IPS-15b (cell line): ENCODE measurements around the gene KCNMB1.

Source experiments
- H3K27me3 ChIP-seq: one replicate; pipeline ENCODE4 v1.6.1; 2013; ENCODE audit warnings: low read length; ENCODE audit not compliant: control insufficient read depth, insufficient read depth
- H3K36me3 ChIP-seq: one replicate; pipeline ENCODE4 v1.6.1; 2013; ENCODE audit warnings: low read length; ENCODE audit not compliant: control insufficient read depth, insufficient read depth
- H3K4me1 ChIP-seq: one replicate; pipeline ENCODE4 v1.6.1; 2013; ENCODE audit warnings: mild to moderate bottlenecking, low read length; ENCODE audit not compliant: control insufficient read depth, insufficient read depth
- H3K4me3 ChIP-seq: one replicate; pipeline ENCODE4 v1.5.1; 2013; ENCODE audit warnings: low read depth, low read length
- H3K9ac ChIP-seq: one replicate; pipeline ENCODE4 v1.6.1; 2013; ENCODE audit warnings: low read depth, mild to moderate bottlenecking, low read length
- H3K9me3 ChIP-seq: one replicate; pipeline ENCODE4 v1.6.1; 2013; ENCODE audit warnings: mild to moderate bottlenecking, low read length; ENCODE audit not compliant: control insufficient read depth, insufficient read depth

KCNMB1 gene

DNA sequence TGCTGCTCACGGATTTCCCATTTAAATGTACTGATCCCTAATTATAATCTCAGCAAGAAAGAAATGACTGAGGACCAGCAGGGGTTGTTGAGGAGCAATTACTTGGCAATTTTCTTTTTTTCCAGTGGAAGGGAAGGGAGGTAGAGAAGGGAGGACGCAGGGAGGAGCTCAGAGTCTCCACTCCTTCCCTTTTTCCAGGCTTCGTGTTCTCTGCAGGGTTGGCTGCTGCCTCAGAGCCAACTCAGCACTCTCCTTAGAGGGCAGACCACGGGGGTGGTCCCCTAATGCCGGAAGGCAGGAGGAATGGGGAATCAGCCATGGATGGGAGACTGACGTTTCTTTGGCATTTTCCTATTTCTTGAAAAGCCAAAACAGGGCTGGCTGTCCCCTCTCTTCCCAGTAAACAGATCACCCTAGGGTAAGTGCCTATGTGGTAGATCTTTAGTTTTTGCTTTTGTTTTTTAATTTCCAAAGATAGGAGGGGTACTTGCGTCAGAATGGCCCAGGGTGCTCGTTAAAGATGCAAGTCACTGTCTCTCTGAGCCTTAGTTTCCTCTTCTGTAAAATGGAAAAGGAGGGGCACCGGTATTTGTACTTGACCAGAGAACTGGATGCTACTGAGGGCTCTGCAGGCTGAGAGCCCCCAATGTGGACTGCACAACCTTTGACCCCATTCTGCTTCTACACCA lies 52.0 kb downstream of the KCNMB1 start:
- peaks cover 27% of the 10 kb centered on the region for H3K4me1 ChIP-seq
- H3K9me3 ChIP-seq, result peaks cover 6% of the 10 kb centered on the region
- H3K9ac ChIP-seq, result peak overlapping the region; percentile 13
- no peak overlapping the region for H3K4me3 ChIP-seq
- no peaks in the 10 kb centered on the region for H3K36me3 ChIP-seq
- H3K27me3 ChIP-seq, result no peaks in the 10 kb centered on the region

DNA sequence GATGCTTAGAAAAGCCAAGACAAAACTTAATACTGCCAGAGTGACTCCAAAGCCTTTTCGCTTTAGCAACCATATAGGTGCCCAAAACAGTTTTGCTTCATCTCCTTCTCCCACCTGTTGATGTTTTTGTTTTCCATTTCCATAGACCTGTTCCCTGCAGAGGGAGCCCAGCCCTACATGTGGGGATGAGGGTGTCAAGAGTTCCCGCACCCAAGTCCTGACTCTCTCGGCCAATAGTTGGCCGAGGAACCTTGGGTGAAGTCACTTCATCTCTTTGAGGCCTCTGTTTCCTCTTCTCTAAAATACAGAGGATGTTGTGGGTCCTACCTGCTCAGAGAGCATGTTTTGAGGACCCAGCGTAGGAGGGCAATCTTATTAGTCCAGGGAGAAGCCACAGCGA lies 53.1 kb downstream of the KCNMB1 start:
- no peak overlapping the region for H3K9ac ChIP-seq
- no peaks in the 10 kb centered on the region for H3K36me3 ChIP-seq
- H3K4me3 ChIP-seq, result no peak overlapping the region
- H3K27me3 ChIP-seq, result no peaks in the 10 kb centered on the region
- H3K4me1 ChIP-seq, result peaks cover 27% of the 10 kb centered on the region
- no peaks in the 10 kb centered on the region for H3K9me3 ChIP-seq

DNA sequence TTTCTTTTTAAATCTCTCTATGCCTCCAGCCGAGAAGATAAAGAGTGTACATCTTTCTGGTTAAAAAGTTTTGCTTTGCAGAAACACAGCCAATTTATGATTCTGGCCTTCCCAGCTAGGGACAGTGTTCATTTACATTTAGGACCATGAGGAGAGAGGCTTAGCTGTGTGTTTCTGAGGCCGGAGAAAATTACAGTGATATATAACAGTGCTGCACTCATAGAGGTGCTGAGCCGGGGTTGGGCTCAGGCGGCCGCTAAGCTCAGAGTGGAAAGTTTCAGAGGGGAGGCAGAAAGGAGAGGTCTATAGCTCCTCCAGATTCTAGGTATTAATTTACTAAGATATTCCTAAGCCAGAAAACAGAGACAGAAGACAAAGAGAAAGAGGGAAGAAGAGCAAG lies 54.5 kb downstream of the KCNMB1 start:
- H3K36me3 ChIP-seq, result no peaks in the 10 kb centered on the region
- H3K9ac ChIP-seq, result no peak overlapping the region
- H3K27me3 ChIP-seq, result peaks cover 3% of the 10 kb centered on the region
- peaks cover 27% of the 10 kb centered on the region for H3K4me1 ChIP-seq
- H3K9me3 ChIP-seq, result no peaks in the 10 kb centered on the region
- no peak overlapping the region for H3K4me3 ChIP-seq

DNA sequence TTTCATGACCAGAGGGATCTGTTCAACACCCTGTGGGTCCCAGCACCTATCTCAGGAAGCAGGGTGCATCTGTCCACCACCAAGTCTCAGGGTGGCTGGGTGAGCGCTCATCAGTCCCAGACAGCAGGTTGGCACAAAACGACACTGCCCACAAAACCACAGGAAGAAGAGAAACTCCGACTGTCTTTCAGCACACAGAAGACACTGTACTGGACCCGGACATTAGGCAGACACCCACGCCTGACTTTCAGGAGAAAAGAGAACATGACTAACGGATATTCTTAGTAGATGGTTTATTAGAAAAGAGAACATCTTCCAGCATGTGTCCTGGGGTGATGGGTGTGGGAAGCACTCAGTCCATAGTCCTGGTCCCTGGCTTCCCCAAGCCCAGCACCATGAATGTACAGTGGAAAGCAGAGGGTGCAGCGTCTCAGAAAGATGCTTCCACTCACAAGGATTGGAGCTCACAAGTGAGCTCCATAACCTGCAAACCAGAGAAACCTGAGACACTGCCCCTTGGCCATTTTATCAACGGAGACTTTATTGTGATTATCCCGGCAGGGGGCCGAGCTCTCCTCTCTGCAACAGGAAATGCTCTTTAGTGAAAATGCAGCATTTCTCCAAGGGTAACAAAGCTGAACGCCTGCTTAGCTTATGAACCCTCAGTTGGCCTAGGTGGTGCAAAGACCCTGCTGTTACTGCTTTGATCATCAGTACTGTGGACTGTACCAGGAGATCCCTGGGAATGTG lies 55.8 kb downstream of the KCNMB1 start:
- Histone ChIP-seq H3K9ac (no peak overlapping the region), H3K9me3 (no peaks in the 10 kb centered on the region), H3K36me3 (no peaks in the 10 kb centered on the region), H3K4me3 (peak overlapping the region; percentile 10), H3K27me3 (peaks cover 3% of the 10 kb centered on the region), H3K4me1 (peaks cover 27% of the 10 kb centered on the region)

DNA sequence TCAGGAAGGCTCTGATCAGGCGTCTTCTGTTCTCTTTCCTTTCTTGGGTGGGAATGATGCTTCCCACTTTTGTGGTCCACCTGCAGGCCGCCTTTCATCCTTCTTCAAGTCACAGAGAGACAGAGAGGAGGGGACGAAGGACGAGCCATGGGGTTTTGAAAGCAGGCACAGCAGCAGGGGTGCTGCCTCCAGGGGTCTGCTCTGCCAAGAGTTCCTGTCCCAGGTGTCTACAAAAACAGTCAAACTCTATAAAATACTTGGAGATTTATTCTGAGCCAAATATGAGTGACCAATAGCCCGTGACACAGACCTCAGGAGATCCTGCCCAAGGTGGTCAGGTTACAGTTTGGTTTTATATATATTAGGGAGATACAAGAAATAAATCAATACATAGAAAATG lies 57.1 kb downstream of the KCNMB1 start:
- no peak overlapping the region for H3K4me3 ChIP-seq
- H3K36me3 ChIP-seq, result no peaks in the 10 kb centered on the region
- no peaks in the 10 kb centered on the region for H3K9me3 ChIP-seq
- peaks cover 3% of the 10 kb centered on the region for H3K27me3 ChIP-seq
- peaks cover 22% of the 10 kb centered on the region for H3K4me1 ChIP-seq
- H3K9ac ChIP-seq, result no peak overlapping the region

DNA sequence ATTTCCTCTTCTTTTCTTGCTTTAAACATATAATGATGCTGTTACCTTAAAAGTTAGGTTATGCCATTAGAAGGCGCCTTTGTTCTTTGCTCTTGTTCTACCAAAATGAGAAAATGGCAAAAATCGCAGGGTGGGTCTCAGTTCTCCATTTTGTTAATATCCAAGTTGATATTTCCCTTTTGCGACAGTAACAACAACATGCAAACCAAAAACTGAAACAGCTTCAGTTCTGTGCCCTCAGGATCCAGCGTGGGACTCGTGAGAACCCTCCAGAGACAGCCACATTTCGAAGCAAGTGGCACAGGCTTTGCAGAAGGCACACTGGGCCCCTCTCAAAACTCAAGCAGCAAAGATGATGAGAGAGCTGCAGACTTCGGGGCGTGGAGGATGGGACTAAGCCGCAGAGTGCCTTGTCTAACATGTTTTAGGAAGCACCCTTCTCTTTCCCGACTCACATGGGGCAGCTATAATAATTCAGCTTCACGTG lies 58.6 kb downstream of the KCNMB1 start:
- no peaks in the 10 kb centered on the region for H3K9me3 ChIP-seq
- H3K4me1 ChIP-seq, result peaks cover 20% of the 10 kb centered on the region
- H3K9ac ChIP-seq, result no peak overlapping the region
- H3K36me3 ChIP-seq, result no peaks in the 10 kb centered on the region
- no peak overlapping the region for H3K4me3 ChIP-seq
- H3K27me3 ChIP-seq, result peaks cover 3% of the 10 kb centered on the region

DNA sequence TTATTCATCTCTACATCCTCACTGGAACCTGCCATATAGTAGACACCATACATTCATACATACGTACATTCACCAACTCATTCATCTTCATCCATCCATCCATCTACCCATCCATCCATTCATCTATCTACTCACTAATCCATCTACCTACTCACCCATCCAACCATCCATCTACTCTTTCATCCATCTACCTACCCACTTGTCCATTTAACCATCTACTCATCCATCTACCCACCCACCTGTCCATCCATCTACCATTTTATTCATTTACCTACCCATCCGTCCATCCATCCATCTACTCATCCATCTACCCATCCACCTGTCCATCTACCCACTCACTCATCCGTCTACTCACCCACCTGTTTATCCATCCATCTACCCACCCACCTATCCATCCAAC lies 59.6 kb downstream of the KCNMB1 start:
- peaks cover 20% of the 10 kb centered on the region for H3K4me1 ChIP-seq
- no peaks in the 10 kb centered on the region for H3K9me3 ChIP-seq
- no peak overlapping the region for H3K4me3 ChIP-seq
- peaks cover 3% of the 10 kb centered on the region for H3K27me3 ChIP-seq
- H3K36me3 ChIP-seq, result no peaks in the 10 kb centered on the region
- no peak overlapping the region for H3K9ac ChIP-seq

DNA sequence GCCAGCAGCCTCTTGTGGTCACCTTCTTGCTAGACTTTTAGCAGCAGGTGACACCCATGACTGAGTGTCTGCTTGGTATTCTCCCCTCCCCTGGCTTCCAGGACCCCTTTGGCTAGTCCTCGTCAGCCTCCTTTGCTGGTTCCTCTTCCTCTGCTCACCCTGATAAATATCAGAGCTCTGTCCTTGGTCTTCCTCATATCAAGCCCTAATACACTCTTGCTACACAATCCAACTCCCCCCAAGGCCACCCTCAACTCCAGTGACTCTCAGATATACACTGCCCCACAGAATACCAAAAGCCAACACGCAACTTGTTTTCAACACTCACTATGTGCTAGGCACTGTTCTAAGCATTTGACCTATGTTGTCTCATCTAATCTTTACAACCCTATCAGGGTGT lies 61.3 kb downstream of the KCNMB1 start:
- no peak overlapping the region for H3K9ac ChIP-seq
- no peaks in the 10 kb centered on the region for H3K36me3 ChIP-seq
- peaks cover 6% of the 10 kb centered on the region for H3K4me1 ChIP-seq
- no peaks in the 10 kb centered on the region for H3K9me3 ChIP-seq
- peaks cover 3% of the 10 kb centered on the region for H3K27me3 ChIP-seq
- no peak overlapping the region for H3K4me3 ChIP-seq

DNA sequence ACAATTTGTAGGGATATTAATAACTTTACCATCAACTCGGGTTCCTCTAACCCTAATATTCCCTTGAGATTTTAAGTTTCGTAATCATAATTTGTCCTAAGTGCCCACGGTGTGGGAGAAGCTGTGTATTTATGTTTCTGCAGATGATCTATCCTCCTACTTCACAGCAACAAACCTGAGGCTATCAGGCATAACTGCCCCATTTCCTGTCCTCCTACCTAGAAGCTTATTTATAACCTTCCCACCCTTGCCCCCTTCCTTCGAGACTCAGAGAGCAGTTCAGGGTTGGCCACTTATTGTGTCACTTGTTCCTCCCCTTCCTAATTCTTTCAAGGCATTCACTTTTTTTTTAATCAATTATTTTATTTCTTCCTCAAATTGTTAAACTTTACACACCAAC lies 62.0 kb downstream of the KCNMB1 start:
- H3K4me1 ChIP-seq, result no peaks in the 10 kb centered on the region
- H3K9ac ChIP-seq, result no peak overlapping the region
- H3K36me3 ChIP-seq, result no peaks in the 10 kb centered on the region
- H3K4me3 ChIP-seq, result no peak overlapping the region
- peaks cover 3% of the 10 kb centered on the region for H3K27me3 ChIP-seq
- H3K9me3 ChIP-seq, result no peaks in the 10 kb centered on the region
